HAP-1 (cell line): ENCODE measurements around the gene GAP43.

Source experiments
- DNase-seq, 2 experiments: peaks; one replicate each; pipeline ENCODE4 v3.0.0-alpha.2; 2016 to 2020; ENCODE audit warnings: low spot score in 2 of 2
- H3K27me3 ChIP-seq: fragments of 250-450 bp; sonication (Bioruptor Pico); 2 replicates; pipeline ENCODE4 v1.5.1; 2020; ENCODE audit warnings: low read depth, mild to moderate bottlenecking, moderate library complexity
- H3K36me3 ChIP-seq: fragments of 250-450 bp; sonication (Bioruptor Pico); replicated peaks from 2 replicates; pipeline ENCODE4 v1.5.1; 2020; ENCODE audit warnings: mild to moderate bottlenecking
- H3K4me1 ChIP-seq: fragments of 250-450 bp; sonication (Bioruptor Pico); 2 replicates; pipeline ENCODE4 v1.5.1; 2020; ENCODE audit warnings: mild to moderate bottlenecking
- H3K4me3 ChIP-seq: fragments of 250-450 bp; sonication (Bioruptor Pico); 2 replicates; pipeline ENCODE4 v1.5.1; 2020; ENCODE audit warnings: mild to moderate bottlenecking, moderate library complexity
- H3K9me3 ChIP-seq: fragments of 250-450 bp; sonication (Bioruptor Pico); 2 replicates; pipeline ENCODE4 v1.5.1; 2020; ENCODE audit warnings: mild to moderate bottlenecking, moderate library complexity
- in situ Hi-C: fragments of 300-500 bp; cut with MboI; formaldehyde crosslinking; loops from 3 replicates; pipeline ENCODE4 v1.14.3; 2020; ENCODE audit warnings: low sequenced_read_pairs, inconsistent platforms, mixed read lengths

GAP43 gene, protein sequence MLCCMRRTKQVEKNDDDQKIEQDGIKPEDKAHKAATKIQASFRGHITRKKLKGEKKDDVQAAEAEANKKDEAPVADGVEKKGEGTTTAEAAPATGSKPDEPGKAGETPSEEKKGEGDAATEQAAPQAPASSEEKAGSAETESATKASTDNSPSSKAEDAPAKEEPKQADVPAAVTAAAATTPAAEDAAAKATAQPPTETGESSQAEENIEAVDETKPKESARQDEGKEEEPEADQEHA

DNA sequence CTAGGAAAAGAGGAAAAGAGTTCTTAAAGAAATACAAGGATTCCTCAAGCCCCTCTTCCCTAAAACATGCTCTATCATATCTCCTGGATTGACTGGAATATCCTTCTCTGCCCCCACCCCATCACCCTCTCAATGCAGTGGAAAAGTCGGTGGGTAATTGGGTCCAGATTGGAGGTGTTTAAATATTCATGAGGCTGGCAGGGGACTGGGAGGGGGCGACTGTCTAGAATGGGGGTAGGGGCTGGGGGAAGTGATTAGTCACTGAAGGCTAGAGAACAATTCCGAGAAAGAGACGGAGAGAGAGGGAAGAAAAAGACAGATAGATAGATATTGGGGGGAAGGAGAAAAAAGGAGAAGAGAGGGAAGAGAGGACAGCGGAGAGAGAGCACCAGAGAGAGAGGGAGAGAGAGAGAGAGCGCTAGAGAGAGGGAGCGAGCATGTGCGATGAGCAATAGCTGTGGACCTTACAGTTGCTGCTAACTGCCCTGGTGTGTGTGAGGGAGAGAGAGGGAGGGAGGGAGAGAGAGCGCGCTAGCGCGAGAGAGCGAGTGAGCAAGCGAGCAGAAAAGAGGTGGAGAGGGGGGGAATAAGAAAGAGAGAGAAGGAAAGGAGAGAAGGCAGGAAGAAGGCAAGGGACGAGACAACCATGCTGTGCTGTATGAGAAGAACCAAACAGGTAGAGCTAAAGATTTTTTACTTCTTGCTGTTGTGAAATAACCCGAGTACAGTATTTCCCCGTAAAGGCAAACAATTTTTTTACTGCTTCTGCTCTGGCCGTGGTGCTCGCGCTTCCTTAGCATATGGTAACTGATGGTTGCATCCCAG is at the start of gene GAP43:
Gene GAP43, plus strand, starts transcription at position 467 of the 825 bp plus-strand sequence. Its CDS starts 180 bp downstream, at position 647.
- H3K4me3 ChIP-seq: peak within 1 kb of the TSS; percentile 15
- DNase-seq: peak; percentile 53 to 67
- in situ Hi-C loops: no loop called here
- no peaks in the 10 kb centered on the region for H3K36me3 ChIP-seq
- no peaks in the 10 kb centered on the region for H3K4me1 ChIP-seq
- no peaks in the 10 kb centered on the region for H3K9me3 ChIP-seq
- no peaks in the 10 kb centered on the region for H3K27me3 ChIP-seq

- Histone ChIP-seq H3K36me3 (no peaks in the 10 kb centered on the region), H3K4me1 (peaks cover 3% of the 10 kb centered on the region), H3K9me3 (no peaks in the 10 kb centered on the region), H3K27me3 (no peaks in the 10 kb centered on the region), H3K4me3 (no peak overlapping the region)
- in situ Hi-C loops: no loop called here
- no peak for DNase-seq
Measured at GRCh38 chr3:115576325-115576875, 46.9 kb upstream of the GAP43 start.

- no peak for DNase-seq
- Histone ChIP-seq H3K4me3 (no peak overlapping the region), H3K27me3 (no peaks in the 10 kb centered on the region), H3K4me1 (peaks cover 5% of the 10 kb centered on the region), H3K9me3 (no peaks in the 10 kb centered on the region), H3K36me3 (no peaks in the 10 kb centered on the region)
- in situ Hi-C loops: no loop called here
Measured at GRCh38 chr3:115577000-115577399, 46.3 kb upstream of the GAP43 start.

GRCh38 chr3:115578331-115578730 is 45.0 kb upstream of the GAP43 start:
- Histone ChIP-seq H3K4me1 (peaks cover 5% of the 10 kb centered on the region), H3K4me3 (no peak overlapping the region), H3K36me3 (no peaks in the 10 kb centered on the region), H3K9me3 (no peaks in the 10 kb centered on the region), H3K27me3 (no peaks in the 10 kb centered on the region)
- no peak for DNase-seq
- in situ Hi-C loops: no loop called here

DNA sequence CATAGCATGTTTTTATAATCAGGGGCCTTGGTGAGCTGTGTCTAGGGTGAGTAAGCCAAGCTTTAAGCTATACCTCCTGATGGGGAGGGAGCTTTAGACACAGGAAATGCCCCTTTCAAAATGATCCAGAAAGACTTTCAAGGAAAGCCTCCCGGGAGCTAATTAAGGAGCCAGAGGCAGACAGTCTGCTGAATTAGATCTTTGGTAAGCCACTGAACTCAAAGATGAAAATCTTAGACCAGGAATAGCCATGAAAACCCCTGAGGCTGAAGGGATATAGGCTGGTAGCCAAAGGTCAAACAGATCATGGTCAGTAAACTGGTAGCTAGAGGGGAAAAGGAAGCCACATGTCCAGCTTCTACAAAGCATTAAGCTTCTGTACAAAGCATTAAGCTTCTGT is 42.7 kb upstream of the GAP43 start:
- in situ Hi-C loops: no loop called here
- peaks cover 5% of the 10 kb centered on the region for H3K4me1 ChIP-seq
- no peaks in the 10 kb centered on the region for H3K36me3 ChIP-seq
- H3K4me3 ChIP-seq: no peak overlapping the region
- no peak for DNase-seq
- no peaks in the 10 kb centered on the region for H3K9me3 ChIP-seq
- no peaks in the 10 kb centered on the region for H3K27me3 ChIP-seq

DNA sequence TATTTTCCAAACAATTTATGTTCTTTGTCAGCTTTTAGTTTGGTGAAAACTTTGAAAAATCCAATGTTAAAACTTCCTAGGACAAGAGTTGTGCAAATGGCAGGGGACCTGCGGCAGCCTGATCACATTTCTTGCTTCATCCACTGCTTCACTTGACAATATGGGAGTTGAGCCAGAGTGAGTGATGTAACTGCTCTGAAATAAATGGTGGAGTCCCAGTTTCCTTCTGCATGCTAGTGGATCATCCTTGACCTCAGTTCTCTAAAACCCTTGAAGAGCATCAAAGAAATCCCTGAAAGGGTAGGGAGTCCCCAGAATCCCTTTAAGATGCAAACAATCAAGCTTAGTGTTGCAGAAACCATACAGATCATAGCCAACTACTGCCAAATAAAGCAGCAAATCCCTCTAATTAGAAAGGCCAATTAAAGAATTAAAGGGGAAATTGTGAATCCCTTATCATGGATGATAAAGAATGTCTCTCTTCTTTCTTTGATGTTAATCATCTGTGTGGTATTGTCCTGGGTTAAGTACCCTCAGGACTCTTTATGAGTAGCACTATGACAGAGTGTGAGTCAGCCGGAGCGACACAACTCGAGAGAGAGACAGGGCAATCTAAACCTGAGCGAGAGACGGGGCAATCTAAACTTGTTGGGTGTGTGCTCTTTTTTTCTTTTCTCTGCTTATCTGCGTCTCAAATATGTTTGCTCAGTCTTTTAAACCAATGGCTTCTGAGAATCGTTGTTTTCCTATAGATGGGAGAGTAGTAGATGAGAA is 41.8 kb upstream of the GAP43 start:
- Histone ChIP-seq H3K4me1 (peaks cover 5% of the 10 kb centered on the region), H3K9me3 (no peaks in the 10 kb centered on the region), H3K36me3 (no peaks in the 10 kb centered on the region), H3K4me3 (no peak overlapping the region), H3K27me3 (no peaks in the 10 kb centered on the region)
- in situ Hi-C loops: no loop called here
- DNase-seq: peak; percentile 20 to 40

GRCh38 chr3:115588201-115589115 is 34.9 kb upstream of the GAP43 start:
- DNase-seq: no peak
- in situ Hi-C loops: no loop called here
- no peaks in the 10 kb centered on the region for H3K36me3 ChIP-seq
- H3K9me3 ChIP-seq: no peaks in the 10 kb centered on the region
- no peaks in the 10 kb centered on the region for H3K4me1 ChIP-seq
- no peaks in the 10 kb centered on the region for H3K27me3 ChIP-seq
- no peak overlapping the region for H3K4me3 ChIP-seq

- H3K4me3 ChIP-seq: no peak overlapping the region
- no peaks in the 10 kb centered on the region for H3K9me3 ChIP-seq
- in situ Hi-C loops: no loop called here
- no peaks in the 10 kb centered on the region for H3K27me3 ChIP-seq
- no peaks in the 10 kb centered on the region for H3K4me1 ChIP-seq
- no peaks in the 10 kb centered on the region for H3K36me3 ChIP-seq
- peak; percentile 15 to 34 for DNase-seq
Measured at GRCh38 chr3:115590873-115591272, 32.4 kb upstream of the GAP43 start.

DNA sequence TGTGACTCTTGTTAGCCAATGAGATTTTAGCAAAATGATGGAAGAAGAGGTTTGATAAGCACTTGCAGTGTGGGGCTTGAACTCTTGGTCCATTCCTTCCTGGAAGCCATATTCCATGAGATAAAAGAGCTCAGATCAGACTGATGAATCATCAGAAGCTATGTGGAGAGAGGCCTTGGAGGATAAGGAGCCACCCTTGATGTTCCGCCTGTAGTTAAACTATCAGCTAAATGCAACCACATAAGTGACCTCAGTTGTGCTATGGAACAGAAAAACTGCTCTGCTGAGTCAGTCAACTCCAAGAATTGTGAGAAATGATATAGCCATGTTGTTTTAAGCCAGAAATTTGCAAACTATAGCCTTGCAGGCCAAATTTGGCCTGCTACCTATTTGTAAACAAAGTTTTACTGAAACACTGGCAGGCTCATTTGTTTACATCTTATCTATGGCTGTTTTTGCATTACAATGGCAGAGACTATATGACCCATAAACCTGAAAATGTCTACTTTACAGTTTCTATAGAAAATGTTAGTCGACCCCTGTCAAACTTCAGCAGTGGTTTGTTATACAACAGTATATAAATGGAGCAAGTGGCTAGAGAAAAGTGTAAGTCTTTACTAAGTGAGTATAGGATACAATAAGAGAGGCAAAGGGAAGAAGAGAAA is 27.6 kb upstream of the GAP43 start:
- Histone ChIP-seq H3K27me3 (no peaks in the 10 kb centered on the region), H3K36me3 (no peaks in the 10 kb centered on the region), H3K9me3 (peaks cover 6% of the 10 kb centered on the region), H3K4me3 (no peak overlapping the region), H3K4me1 (peaks cover 3% of the 10 kb centered on the region; the same call in 1 of the 2 replicates)
- DNase-seq: no peak
- in situ Hi-C loops: no loop called here

- Histone ChIP-seq H3K9me3 (peaks cover 6% of the 10 kb centered on the region), H3K4me1 (peaks cover 3% of the 10 kb centered on the region; the same call in 1 of the 2 replicates), H3K27me3 (no peaks in the 10 kb centered on the region), H3K36me3 (no peaks in the 10 kb centered on the region), H3K4me3 (no peak overlapping the region)
- in situ Hi-C loops: no loop called here
- peak; percentile 38 to 78 for DNase-seq
Measured at GRCh38 chr3:115598216-115598615, 25.1 kb upstream of the GAP43 start.

DNA sequence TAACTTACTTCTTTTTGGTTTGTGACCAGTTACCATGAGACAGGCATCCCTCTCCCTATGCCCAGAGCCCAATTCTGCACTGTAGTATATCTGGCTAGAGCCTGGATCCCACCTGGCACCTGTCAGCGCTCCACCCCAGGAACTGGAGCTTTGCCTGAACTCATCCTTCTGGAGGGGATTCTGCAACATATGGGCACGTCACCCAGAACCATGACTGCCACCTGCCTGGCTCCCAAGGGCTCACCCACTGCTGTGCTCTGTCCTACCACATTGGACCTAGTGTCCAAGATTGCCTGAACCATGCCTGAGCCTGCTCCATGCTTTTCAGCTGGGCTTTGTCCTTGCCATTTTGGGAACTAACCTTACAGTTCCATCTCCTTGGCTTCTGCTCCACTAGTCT is 21.1 kb upstream of the GAP43 start:
- Histone ChIP-seq H3K4me1 (peaks cover 3% of the 10 kb centered on the region; the same call in 1 of the 2 replicates), H3K36me3 (no peaks in the 10 kb centered on the region)

GRCh38 chr3:115611630-115612029 is 11.7 kb upstream of the GAP43 start:
- H3K36me3 ChIP-seq: no peaks in the 10 kb centered on the region
- no peak for DNase-seq
- in situ Hi-C loops: no loop called here

More for the DNA sequence above, 21.1 kb upstream of the GAP43 start:
- Histone ChIP-seq H3K4me3 (no peak overlapping the region), H3K27me3 (no peaks in the 10 kb centered on the region), H3K9me3 (peaks cover 6% of the 10 kb centered on the region)
- no peak for DNase-seq
- in situ Hi-C loops: no loop called here

More at GRCh38 chr3:115611630-115612029, 11.7 kb upstream of the GAP43 start:
- Histone ChIP-seq H3K4me3 (no peak overlapping the region), H3K4me1 (peaks cover 3% of the 10 kb centered on the region; the same call in 1 of the 2 replicates), H3K27me3 (no peaks in the 10 kb centered on the region), H3K9me3 (no peaks in the 10 kb centered on the region)
